Effector memory CD4-positive, alpha-beta T cell (primary cell): ENCODE results near the gene SRGAP3.

Experiments used
- DNase-seq, 3 donors: peaks; one replicate each; pipeline ENCODE4 v3.0.0-alpha.2; 2020
- H3K27ac ChIP-seq: 2 replicates; pipeline ENCODE4 v1.7.0; 2013; ENCODE audit warnings: mild to moderate bottlenecking, low read length, moderate library complexity; ENCODE audit not compliant: insufficient read depth, poor library complexity, severe bottlenecking
- H3K27me3 ChIP-seq: replicated peaks from 2 replicates; pipeline ENCODE4 v1.7.0; 2013; ENCODE audit warnings: mild to moderate bottlenecking, low read length; ENCODE audit not compliant: insufficient read depth, control insufficient read depth, poor library complexity, severe bottlenecking
- H3K36me3 ChIP-seq: 2 replicates; pipeline ENCODE4 v1.7.0; 2013; ENCODE audit warnings: mild to moderate bottlenecking, low read length, moderate library complexity; ENCODE audit not compliant: control insufficient read depth, insufficient read depth
- H3K4me1 ChIP-seq: 2 replicates; pipeline ENCODE4 v1.7.0; 2013; ENCODE audit warnings: low read length, mild to moderate bottlenecking; ENCODE audit not compliant: control insufficient read depth, insufficient read depth, poor library complexity, severe bottlenecking
- H3K4me3 ChIP-seq: 2 replicates; pipeline ENCODE4 v1.7.0; 2013; ENCODE audit warnings: low read length, low read depth, mild to moderate bottlenecking; ENCODE audit not compliant: insufficient read depth, poor library complexity, severe bottlenecking
- H3K9me3 ChIP-seq: 2 replicates; pipeline ENCODE4 v1.7.0; 2013; ENCODE audit warnings: mild to moderate bottlenecking, low read length, moderate library complexity; ENCODE audit not compliant: control insufficient read depth

The SRGAP3 gene

GRCh38 chr3:9196020-9196419 is 53.4 kb downstream of the SRGAP3 start:
- Histone ChIP-seq H3K9me3 (no peaks in the 10 kb centered on the region), H3K27ac (no peak overlapping the region), H3K4me1 (no peaks in the 10 kb centered on the region), H3K27me3 (no peaks in the 10 kb centered on the region), H3K4me3 (no peak overlapping the region), H3K36me3 (no peaks in the 10 kb centered on the region)
- no peak for DNase-seq

GRCh38 chr3:9195390-9195789 is 54.1 kb downstream of the SRGAP3 start:
- no peaks in the 10 kb centered on the region for H3K4me1 ChIP-seq
- no peaks in the 10 kb centered on the region for H3K36me3 ChIP-seq
- H3K4me3 ChIP-seq = no peak overlapping the region
- no peaks in the 10 kb centered on the region for H3K9me3 ChIP-seq
- H3K27ac ChIP-seq = no peak overlapping the region
- DNase-seq = no peak
- no peaks in the 10 kb centered on the region for H3K27me3 ChIP-seq

- no peak for DNase-seq
- H3K4me3 ChIP-seq = no peak overlapping the region
- no peaks in the 10 kb centered on the region for H3K36me3 ChIP-seq
- H3K4me1 ChIP-seq = no peaks in the 10 kb centered on the region
- H3K27ac ChIP-seq = no peak overlapping the region
- H3K9me3 ChIP-seq = no peaks in the 10 kb centered on the region
- H3K27me3 ChIP-seq = no peaks in the 10 kb centered on the region
Observed at GRCh38 chr3:9194509-9195184, 54.8 kb downstream of the SRGAP3 start.

- no peak overlapping the region for H3K27ac ChIP-seq
- H3K36me3 ChIP-seq = no peaks in the 10 kb centered on the region
- DNase-seq = no peak
- no peak overlapping the region for H3K4me3 ChIP-seq
- no peaks in the 10 kb centered on the region for H3K4me1 ChIP-seq
- no peaks in the 10 kb centered on the region for H3K27me3 ChIP-seq
- no peaks in the 10 kb centered on the region for H3K9me3 ChIP-seq
Observed at GRCh38 chr3:9193633-9194195, 55.7 kb downstream of the SRGAP3 start.

- no peak overlapping the region for H3K4me3 ChIP-seq
- no peak overlapping the region for H3K27ac ChIP-seq
- no peaks in the 10 kb centered on the region for H3K27me3 ChIP-seq
- H3K4me1 ChIP-seq = no peaks in the 10 kb centered on the region
- no peak for DNase-seq
- H3K9me3 ChIP-seq = no peaks in the 10 kb centered on the region
- H3K36me3 ChIP-seq = no peaks in the 10 kb centered on the region
Observed at GRCh38 chr3:9193211-9193610, 56.2 kb downstream of the SRGAP3 start.

- DNase-seq = no peak
- no peaks in the 10 kb centered on the region for H3K4me1 ChIP-seq
- H3K27ac ChIP-seq = no peak overlapping the region
- no peaks in the 10 kb centered on the region for H3K27me3 ChIP-seq
- H3K4me3 ChIP-seq = no peak overlapping the region
- H3K36me3 ChIP-seq = no peaks in the 10 kb centered on the region
- no peaks in the 10 kb centered on the region for H3K9me3 ChIP-seq
Observed at GRCh38 chr3:9192248-9193025, 57.0 kb downstream of the SRGAP3 start.

GRCh38 chr3:9190276-9190675 is 59.2 kb downstream of the SRGAP3 start:
- H3K4me1 ChIP-seq = no peaks in the 10 kb centered on the region
- H3K27me3 ChIP-seq = no peaks in the 10 kb centered on the region
- H3K27ac ChIP-seq = no peak overlapping the region
- no peaks in the 10 kb centered on the region for H3K9me3 ChIP-seq
- no peak overlapping the region for H3K4me3 ChIP-seq
- no peaks in the 10 kb centered on the region for H3K36me3 ChIP-seq
- no peak for DNase-seq

- no peak for DNase-seq
- no peaks in the 10 kb centered on the region for H3K27me3 ChIP-seq
- H3K4me3 ChIP-seq = no peak overlapping the region
- H3K9me3 ChIP-seq = no peaks in the 10 kb centered on the region
- H3K27ac ChIP-seq = no peak overlapping the region
- H3K36me3 ChIP-seq = no peaks in the 10 kb centered on the region
- H3K4me1 ChIP-seq = no peaks in the 10 kb centered on the region
Observed at GRCh38 chr3:9188583-9188982, 60.9 kb downstream of the SRGAP3 start.

GRCh38 chr3:9185701-9186100 is 63.7 kb downstream of the SRGAP3 start:
- Histone ChIP-seq H3K27ac (no peak overlapping the region), H3K27me3 (no peaks in the 10 kb centered on the region), H3K9me3 (no peaks in the 10 kb centered on the region), H3K4me3 (no peak overlapping the region), H3K4me1 (peaks cover 2% of the 10 kb centered on the region), H3K36me3 (no peaks in the 10 kb centered on the region)
- no peak for DNase-seq

- Histone ChIP-seq H3K4me1 (peaks cover 6% of the 10 kb centered on the region), H3K4me3 (no peak overlapping the region), H3K27me3 (no peaks in the 10 kb centered on the region), H3K9me3 (no peaks in the 10 kb centered on the region), H3K36me3 (no peaks in the 10 kb centered on the region), H3K27ac (no peak overlapping the region)
- DNase-seq = no peak
Observed at GRCh38 chr3:9185046-9185445, 64.4 kb downstream of the SRGAP3 start.
